ENCODE data around the gene UBE2Z. TPM values are rescaled to one million over a fixed set of nuclear protein-coding genes. Genes with fewer than 3 reads are reported as not detected.
A peak's percentile ranks its signal among the peaks of the same experiment; 100 is the strongest.

Gene UBE2Z
- total and polyA plus RNA-seq, 2 of the 13 experiments (the other 11 are each of a cell fraction or from before 2014, with no cell fraction given): 63.2 to 122 TPM

DNA sequence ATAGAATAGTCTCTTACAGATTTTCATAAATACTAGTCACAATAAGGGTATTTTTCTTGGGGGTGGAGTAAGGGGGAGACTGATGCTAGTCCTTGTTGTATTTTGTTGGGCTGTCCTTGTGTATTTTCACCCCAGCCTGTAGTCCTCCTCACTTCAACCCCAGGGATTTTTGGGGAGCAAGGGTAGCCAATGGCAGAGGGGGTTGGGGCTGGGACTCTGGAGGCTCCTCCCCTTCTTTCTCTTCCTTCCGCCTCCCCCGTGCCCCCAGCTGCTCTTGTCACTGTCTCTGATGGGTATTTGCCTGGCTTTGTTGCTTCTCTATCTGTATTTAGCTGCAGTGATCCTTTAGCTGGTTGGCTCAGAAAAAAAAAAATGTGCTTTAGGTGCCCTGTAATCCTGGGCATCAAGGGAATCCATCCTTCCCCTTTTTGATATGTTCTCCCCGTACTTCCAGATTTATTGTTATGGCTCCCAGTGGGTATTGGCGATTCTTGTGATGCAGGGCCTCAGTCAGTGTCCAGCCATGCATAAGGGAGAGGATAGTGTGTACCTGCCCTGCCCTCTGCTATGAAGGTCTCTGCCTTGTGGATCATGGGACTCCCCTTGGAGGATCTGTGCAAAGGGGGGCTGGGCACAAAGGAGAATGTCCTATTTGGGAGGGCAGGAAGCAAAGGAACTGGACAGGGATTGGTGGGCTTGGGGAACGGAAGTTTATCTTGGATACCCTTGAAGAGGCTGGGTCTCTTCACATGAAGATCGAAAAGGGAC is 20.0 kb downstream of the UBE2Z start (continued):
- TF ChIP-seq POLR2A (IDR thresholded peaks at IDR 0.05; ENCODE audit: insufficient read depth in 1 of 2, low read depth in 2 of 2, low read length in 2 of 2) (peak in 1 of 2 experiments; percentile 50; a peak in 2 of 4 replicates), ZNF891 (CRISPR knock-in tag; IDR thresholded peaks at IDR 0.05) (no peak), RARG (CRISPR knock-in tag; IDR thresholded peaks at IDR 0.05; ENCODE audit: low read depth) (no peak), MZF1 (CRISPR knock-in tag; IDR thresholded peaks at IDR 0.05; ENCODE audit: borderline replicate concordance) (no peak), YEATS2 (CRISPR knock-in tag; IDR thresholded peaks at IDR 0.05; ENCODE audit: borderline replicate concordance) (no peak), RBM22 (optimal IDR thresholded peaks at IDR 0.05; ENCODE audit: low read length) (peak; percentile 86), ZSCAN30 (CRISPR knock-in tag; IDR thresholded peaks at IDR 0.05) (no peak), SPEN (CRISPR knock-in tag; IDR thresholded peaks at IDR 0.05; ENCODE audit: low read depth) (no peak), NFKBIZ (CRISPR knock-in tag; IDR thresholded peaks at IDR 0.05) (no peak), HDAC1 (CRISPR knock-in tag; IDR thresholded peaks at IDR 0.05) (no peak), ZNF772 (CRISPR knock-in tag; IDR thresholded peaks at IDR 0.05) (no peak), POLR2AphosphoS5 (IDR thresholded peaks at IDR 0.05; ENCODE audit: low read depth, low read length) (peak; percentile 19; the same call in 1 of the 2 replicates), ZNF230 (CRISPR knock-in tag; IDR thresholded peaks at IDR 0.05) (no peak), POLR2G (IDR thresholded peaks at IDR 0.05; ENCODE audit: low read depth, low read length) (peak; percentile 22; the same call in 1 of the 2 replicates)
- TF ChIP-seq, protein P1, sequence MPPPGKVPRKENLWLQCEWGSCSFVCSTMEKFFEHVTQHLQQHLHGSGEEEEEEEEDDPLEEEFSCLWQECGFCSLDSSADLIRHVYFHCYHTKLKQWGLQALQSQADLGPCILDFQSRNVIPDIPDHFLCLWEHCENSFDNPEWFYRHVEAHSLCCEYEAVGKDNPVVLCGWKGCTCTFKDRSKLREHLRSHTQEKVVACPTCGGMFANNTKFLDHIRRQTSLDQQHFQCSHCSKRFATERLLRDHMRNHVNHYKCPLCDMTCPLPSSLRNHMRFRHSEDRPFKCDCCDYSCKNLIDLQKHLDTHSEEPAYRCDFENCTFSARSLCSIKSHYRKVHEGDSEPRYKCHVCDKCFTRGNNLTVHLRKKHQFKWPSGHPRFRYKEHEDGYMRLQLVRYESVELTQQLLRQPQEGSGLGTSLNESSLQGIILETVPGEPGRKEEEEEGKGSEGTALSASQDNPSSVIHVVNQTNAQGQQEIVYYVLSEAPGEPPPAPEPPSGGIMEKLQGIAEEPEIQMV (CRISPR knock-in tag; IDR thresholded peaks at IDR 0.05; ENCODE audit: low read depth): no peak
- TF ChIP-seq, protein P2, sequence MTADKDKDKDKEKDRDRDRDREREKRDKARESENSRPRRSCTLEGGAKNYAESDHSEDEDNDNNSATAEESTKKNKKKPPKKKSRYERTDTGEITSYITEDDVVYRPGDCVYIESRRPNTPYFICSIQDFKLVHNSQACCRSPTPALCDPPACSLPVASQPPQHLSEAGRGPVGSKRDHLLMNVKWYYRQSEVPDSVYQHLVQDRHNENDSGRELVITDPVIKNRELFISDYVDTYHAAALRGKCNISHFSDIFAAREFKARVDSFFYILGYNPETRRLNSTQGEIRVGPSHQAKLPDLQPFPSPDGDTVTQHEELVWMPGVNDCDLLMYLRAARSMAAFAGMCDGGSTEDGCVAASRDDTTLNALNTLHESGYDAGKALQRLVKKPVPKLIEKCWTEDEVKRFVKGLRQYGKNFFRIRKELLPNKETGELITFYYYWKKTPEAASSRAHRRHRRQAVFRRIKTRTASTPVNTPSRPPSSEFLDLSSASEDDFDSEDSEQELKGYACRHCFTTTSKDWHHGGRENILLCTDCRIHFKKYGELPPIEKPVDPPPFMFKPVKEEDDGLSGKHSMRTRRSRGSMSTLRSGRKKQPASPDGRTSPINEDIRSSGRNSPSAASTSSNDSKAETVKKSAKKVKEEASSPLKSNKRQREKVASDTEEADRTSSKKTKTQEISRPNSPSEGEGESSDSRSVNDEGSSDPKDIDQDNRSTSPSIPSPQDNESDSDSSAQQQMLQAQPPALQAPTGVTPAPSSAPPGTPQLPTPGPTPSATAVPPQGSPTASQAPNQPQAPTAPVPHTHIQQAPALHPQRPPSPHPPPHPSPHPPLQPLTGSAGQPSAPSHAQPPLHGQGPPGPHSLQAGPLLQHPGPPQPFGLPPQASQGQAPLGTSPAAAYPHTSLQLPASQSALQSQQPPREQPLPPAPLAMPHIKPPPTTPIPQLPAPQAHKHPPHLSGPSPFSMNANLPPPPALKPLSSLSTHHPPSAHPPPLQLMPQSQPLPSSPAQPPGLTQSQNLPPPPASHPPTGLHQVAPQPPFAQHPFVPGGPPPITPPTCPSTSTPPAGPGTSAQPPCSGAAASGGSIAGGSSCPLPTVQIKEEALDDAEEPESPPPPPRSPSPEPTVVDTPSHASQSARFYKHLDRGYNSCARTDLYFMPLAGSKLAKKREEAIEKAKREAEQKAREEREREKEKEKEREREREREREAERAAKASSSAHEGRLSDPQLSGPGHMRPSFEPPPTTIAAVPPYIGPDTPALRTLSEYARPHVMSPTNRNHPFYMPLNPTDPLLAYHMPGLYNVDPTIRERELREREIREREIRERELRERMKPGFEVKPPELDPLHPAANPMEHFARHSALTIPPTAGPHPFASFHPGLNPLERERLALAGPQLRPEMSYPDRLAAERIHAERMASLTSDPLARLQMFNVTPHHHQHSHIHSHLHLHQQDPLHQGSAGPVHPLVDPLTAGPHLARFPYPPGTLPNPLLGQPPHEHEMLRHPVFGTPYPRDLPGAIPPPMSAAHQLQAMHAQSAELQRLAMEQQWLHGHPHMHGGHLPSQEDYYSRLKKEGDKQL (CRISPR knock-in tag; IDR thresholded peaks at IDR 0.05; ENCODE audit: low read depth): no peak
- TF ChIP-seq, protein P3, sequence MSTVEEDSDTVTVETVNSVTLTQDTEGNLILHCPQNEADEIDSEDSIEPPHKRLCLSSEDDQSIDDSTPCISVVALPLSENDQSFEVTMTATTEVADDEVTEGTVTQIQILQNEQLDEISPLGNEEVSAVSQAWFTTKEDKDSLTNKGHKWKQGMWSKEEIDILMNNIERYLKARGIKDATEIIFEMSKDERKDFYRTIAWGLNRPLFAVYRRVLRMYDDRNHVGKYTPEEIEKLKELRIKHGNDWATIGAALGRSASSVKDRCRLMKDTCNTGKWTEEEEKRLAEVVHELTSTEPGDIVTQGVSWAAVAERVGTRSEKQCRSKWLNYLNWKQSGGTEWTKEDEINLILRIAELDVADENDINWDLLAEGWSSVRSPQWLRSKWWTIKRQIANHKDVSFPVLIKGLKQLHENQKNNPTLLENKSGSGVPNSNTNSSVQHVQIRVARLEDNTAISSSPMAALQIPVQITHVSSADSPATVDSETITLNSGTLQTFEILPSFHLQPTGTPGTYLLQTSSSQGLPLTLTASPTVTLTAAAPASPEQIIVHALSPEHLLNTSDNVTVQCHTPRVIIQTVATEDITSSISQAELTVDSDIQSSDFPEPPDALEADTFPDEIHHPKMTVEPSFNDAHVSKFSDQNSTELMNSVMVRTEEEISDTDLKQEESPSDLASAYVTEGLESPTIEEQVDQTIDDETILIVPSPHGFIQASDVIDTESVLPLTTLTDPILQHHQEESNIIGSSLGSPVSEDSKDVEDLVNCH (CRISPR knock-in tag; IDR thresholded peaks at IDR 0.05): no peak
- TF ChIP-seq, protein P4, sequence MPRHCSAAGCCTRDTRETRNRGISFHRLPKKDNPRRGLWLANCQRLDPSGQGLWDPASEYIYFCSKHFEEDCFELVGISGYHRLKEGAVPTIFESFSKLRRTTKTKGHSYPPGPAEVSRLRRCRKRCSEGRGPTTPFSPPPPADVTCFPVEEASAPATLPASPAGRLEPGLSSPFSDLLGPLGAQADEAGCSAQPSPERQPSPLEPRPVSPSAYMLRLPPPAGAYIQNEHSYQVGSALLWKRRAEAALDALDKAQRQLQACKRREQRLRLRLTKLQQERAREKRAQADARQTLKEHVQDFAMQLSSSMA (CRISPR knock-in tag; IDR thresholded peaks at IDR 0.05): 0 out of 2 replicates have a peak, but pooled peaks have one; percentile 38

All from HepG2 (cell line).